CD8-positive, alpha-beta T cell (primary cell): ENCODE results near the gene MAGI1. TPM values are rescaled to one million over a fixed set of nuclear protein-coding genes. Genes with fewer than 3 reads are reported as not detected.

Experiments
- total RNA-seq, 46 experiments: library from RNA in 2 of 46; stranded (reverse) in 2 of 46; gene quantifications; one replicate each; pipeline ENCODE4 v1.2.3 and lab custom pipeline; 2021 to 2026

Gene MAGI1
- total RNA-seq, 2 experiments from 2014 or later, result not detected

Other genes starting within 250 kb of the MAGI1 start
- 10 to 100 TPM; 32.0 to 37.4 TPM for gene SLC25A26, start 182.1 kb upstream of the MAGI1 start, total RNA-seq